HG02885 (cell line): Measurements from ENCODE around the gene PTN.

Experiments used
- ATAC-seq: cut with Tn5 transposase; IDR thresholded peaks from one replicate; pipeline ENCODE4 v1.9.1; 2021; ENCODE audit warnings: mild to moderate bottlenecking; ENCODE audit not compliant: unreplicated experiment, poor library complexity

The PTN gene

DNA sequence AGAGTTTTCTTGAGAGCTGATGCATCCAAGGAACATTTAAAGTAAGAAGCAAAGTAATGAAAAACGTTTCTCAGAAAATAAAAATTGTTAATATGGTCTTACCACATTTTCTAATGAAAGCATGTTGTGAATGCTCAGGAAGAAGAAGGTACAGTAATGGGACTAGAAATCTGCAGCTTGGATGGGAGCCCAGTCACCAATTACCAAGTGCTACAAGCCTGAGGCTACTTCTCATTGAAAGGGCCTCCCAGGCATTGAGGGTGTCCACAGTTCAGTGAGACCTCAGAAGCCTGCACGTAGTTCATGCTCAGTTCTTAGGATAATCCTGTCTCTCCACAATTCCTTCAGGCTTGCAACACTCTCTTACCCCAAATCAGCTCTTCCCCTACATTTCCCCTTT lies 17.6 kb downstream of the PTN start:
- ATAC-seq = no peak

DNA sequence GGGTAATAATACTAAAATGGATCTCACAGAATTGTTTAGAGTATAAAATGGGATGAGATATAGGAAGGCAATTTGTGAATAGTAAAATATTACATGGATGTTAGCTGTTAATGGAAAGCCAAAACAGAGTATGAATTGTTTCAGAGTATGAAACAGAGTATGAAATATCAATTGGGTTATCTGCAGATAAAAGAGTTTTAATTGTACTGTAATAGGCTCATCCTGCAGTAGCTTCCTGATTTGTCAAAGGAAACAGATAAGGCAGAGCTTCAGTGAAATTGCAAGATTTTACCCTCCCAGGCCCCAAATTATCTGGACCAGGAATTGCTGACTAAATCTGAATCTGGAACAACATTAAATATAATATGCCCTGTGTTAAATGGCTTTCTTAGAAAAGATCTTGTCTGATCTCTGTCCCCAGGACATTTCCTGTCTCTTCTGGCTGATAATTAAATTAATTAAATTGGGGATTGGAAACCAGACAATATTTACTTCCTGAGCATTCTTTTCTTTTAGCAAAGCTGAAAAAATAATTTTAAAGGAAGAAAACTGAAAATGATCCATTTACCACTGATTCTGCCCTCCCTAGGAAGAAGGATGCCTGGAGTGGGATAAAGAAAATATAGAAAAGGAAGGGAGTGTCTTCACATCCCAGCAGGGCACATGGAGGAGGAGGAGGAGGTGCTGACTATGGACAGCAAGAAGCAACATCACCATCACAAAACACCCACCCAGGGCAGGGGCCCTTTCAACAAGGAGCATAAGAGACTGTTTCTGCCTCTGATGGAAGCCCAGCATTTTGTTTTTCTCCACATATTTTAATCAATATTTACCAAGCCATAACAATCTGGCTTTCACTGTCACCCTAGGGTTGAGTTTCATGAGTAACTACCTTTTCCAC lies 18.5 kb downstream of the PTN start:
- no peak for ATAC-seq

DNA sequence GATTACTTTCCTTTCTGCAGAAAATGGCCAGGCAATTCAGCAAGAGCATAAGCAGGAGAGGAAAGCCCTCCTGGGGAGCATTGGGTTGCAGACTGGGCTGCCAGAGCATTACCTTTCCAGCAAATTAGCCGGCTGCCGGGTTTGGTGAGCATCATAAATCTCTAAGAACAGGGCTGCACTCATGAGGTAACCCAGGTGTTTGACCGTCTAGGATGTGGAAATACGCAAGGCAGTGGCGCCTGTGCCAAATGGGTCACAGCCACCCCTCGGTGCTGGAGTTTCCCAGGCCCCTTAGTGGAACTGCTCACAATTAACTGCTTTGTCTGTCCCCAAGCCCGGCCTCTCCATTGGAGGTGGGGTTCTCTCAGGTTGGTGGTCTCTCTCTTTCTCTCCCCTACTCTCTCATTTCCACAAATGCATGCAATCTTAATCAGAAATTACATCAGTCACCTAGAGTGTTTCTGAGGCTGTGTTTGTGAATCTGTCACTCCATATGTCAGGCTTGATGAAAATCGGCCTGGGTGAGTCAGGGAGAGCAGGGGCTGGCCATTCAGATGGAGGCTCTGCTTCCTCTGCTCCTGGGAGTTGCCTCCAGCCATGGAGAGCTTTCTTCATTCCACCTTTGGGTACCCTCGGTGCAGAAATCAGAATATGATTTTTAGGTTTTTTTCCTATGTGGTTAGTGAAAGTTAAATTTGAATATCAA lies 26.7 kb downstream of the PTN start:
- no peak for ATAC-seq

DNA sequence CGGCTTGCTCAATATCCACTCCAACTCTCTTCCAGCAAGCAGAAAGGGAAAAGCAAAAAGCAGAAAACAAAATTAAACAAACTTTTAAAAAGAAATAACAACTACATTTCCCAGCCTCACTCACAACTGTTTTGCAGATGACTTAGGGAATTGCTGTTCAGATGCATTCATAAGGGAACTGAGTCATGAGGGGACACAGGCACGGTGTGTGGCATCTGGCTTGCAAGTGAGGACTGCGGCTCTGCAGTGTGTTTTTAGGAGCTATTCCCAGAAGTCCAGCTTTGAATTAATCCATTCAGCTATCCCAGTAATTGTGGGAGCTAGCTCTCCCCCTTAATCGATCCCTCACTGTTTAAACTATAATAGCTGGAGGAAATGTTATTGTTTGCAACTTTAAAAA lies 30.3 kb downstream of the PTN start:
- no peak for ATAC-seq

DNA sequence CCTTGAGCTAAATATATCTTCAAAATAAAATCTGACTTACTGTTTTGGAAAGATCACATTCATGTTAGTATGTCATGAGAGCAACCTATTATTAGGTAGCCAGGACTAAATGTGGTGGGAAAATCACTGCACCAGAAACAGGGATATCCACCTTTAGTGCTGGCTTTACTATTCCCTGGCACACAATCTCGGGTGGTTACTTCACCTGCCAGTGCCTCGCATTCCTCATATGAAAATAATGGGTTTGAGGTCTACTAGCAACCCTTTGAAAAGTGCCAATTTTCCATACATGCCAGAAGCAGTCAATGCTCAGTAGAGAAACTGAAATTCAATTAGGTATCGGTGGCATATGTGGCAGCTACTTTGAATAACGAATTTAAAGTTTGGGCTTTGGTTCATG lies 36.8 kb downstream of the PTN start:
- ATAC-seq = no peak

DNA sequence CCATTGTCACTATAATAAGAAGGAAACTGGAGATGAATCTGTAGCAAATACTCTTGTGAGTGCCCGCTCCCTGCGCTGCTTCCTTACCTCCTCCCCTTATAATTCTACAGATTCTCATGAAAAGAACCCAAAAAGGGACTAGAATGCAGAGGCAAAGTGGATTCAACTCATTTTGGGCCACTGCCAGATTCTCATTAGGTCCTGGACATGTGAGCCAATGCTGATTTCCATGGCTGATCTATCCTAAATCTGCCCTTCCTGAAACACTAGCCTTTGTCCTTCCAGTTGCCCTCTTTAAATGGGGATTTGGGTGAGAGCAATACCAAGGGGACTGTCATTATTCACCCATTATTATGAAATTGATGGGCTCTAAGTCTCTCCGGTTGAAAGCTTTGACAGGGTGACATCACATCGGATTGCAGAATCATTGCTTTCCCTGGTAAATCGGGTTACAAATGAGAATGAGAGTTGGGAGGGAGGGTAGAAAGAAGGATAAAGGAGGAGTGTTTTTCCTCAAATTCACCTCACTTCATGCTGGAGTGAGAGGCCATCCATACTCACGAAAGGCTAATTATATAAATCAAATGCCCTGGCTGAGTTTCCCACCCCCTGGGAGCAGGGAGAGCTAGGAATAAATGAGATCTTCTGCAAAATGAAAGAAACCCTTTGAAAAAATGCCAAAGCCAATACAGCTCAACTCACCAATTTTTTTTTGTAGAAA lies 37.5 kb downstream of the PTN start:
- ATAC-seq = no peak

DNA sequence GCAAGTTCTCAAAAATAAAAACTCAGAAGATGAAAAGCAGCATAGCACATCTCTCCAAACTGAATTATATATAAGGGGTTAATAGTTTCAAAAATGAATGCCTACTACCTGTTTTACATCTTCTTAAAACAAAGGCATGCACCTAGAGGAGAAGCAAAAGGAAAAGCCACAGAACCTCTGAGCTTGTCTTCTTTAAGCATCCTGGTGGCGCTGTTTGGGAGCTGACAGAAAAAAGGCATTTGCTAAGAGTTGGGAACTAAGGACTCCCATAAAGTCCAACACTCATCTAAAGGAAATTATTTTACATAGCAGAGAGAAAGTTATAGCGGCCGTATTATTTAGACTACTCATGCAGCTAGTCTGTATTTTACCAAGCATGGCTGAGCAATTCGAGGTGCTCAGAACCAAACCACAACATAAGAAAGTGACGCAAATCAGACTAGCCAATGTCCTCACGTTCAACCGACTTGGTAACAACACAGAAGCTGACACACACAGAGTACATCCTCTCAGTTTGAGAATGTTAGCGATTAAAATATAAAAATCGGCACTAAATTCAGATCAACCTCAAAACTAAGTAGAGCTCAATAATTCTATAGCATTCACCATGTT lies 38.8 kb downstream of the PTN start:
- ATAC-seq = no peak

DNA sequence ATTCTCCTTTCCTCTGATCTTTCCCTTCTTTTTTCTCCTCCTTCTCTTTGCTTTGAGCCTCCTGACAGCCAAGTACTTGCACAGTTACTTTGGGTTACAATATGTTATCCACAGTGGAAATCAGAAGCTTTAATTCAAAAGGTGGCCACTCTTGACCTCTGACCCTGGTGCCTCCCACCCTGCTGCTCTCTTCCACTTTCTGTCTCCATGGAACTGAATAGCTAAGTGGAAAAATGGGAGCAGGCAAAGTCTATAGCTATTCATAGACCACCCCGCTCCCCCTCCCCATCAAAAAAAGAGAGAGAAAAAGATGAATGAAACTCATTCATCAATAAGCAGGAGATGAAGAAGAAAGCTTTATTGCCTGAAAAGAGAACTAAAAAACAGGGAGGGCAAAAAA lies 39.4 kb downstream of the PTN start:
- ATAC-seq = no peak

DNA sequence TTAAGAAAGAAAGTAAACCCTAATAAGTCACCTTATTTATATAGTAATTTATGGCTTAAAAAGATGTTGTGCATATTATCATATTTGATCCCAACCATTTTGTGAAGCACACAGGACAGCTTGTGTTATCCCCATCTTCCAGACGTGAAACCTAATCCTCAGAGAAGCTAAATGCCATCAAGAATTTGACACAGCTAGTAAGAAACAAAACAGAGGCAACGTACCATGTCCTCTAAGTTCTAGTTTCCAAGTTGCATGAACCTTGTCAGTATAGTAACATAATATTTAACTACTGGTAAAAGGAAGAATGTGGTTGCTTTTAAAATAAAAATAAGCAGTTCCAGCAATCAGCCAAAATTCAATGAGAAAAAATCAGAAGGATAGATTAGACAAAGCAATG lies 41.5 kb downstream of the PTN start:
- ATAC-seq = no peak

DNA sequence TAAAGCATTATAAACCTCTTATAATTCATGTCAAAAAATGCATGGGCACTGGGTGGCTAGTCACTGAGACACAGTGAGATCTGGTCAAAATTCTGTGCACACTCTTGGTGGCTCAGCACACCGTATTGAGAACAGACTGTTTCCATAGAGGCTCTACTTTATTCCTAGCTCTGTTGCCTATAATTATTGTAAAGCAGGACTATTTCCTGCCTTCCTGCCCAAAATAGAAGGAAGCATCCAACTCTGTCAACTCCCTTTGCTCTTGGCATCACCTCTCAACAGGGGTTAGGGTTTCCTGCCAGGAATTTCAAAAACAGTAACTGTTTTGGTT lies 45.1 kb downstream of the PTN start:
- ATAC-seq = no peak

DNA sequence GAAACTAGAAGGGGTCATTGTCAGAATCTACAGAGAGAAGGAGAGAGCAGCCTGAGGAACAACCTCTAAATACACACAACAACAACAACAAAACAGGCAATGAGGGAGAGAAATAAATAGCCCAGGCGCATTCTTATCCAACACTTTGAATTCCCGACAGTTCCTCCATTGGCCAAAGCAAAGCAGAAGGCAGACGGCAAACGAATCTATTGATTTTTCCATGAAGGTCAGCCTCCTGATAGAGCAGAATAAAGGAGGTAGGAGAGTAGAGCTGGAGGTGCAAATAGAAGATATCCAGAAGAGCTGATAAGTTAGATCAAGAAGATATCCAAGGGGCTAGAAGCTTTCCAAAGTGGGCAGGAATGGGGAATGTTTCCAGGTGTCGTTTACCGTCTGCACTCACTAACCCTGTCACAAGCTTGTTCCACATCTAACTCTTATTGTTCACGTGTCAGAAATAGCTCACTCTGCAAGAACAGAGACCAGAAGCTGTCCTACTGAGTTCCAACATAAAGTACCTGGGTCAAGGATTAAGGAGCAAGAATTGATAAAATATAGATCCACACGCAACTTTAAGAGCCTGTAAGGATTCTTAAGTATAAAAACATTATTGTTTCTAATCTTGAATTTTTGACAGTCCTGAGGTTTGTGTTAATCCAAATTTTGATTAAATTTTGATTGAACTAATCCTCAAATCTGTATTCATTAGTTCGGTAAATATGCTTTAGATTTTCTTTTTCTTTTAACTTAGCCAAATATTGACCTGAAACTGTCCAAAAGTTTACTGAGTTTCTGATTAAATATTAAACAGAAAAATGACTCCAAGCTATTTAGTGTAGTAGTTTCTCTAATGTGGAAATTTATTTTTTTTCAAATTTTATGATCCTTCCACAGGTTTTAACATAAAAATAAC lies 45.7 kb downstream of the PTN start:
- ATAC-seq = no peak

DNA sequence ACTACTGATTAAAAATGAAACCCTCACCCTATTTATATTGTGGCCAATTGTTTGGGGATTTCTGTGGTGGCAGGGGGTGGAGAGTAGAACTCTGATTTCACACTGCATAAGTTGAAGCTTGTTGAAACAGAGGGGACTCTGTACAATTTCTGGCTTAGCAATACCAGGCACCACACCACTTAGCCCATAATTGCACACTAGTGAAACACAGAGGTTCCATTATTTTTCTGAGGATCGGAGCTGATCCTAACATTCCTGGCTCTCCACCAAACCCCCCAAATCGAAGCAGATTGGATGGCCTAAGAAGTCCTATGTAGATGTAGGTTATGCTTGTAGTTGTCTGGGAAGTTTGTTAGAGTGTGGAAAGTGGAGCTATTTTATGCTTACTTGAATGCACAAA lies 47.0 kb downstream of the PTN start:
- no peak for ATAC-seq

DNA sequence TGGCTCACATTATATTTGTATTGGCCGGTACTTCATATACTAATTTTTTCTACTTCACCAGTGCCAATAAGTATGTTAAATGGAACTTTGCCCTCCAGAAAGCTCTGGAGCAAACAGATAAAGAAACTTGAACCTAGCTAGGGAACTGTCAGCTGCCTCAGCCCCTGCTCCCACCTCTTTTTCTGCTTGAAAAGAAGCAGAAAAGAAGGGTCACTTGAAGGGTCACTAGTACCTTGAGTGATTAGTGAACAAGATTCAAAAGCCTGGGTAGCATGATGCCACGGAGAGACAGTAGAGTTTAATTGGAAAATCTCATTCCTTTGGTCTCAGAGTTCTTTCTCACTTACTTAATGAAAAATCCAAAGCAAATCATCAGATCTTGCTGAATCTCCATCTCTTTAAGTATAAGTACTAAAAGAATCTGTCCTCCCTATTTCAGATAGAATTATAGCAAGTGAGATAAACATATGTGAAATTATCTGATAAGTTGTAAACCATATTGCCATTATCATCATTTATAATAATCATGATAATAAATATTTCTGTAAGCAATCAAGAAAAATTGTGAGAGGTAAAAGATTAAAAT lies 47.7 kb downstream of the PTN start:
- no peak for ATAC-seq

DNA sequence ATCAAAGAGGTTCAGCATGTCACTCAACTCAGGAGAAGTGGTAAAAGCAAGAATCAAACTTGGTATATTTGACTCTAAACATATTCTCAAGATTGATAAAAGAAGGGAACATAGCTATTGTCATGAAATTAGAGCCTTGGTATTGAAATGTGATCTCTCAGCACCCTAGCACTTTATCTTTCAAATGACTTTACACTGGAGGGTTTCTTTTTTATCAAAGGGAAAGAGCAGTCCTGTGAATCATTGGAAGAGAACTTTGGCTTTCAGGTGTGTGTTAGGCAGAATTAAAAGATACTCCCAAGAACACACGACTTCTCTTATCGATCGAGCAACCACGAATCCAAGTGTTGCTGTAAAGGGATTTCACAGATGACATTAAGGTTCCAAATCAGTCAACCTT lies 54.4 kb downstream of the PTN start:
- ATAC-seq = no peak

DNA sequence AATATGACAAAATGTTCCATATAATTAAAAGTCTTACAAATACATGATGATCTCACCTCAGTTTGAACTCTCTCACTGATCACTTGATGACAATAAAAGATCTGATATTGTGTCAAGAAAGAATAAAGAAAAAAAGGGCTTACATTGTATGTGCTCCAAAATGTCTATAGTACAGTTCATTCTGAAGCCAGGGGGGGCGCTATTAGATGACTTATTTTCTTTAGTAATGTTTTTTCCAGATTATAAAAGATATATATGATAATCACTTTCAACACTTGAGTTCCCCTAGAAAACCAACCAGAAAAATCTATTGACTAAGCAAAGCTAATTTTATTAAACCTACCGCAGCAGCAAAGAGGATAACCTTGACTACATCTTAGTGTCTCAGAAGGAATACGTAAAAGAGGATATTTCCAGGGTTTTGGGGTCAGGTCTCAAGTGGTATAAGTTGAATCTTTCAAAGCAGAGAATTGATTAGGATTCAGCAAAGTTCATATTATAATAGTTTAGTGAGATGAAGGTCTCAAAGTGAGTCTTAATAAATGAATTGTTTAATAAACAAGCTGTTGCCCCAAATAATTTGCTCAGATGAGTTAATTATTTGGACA lies 55.8 kb downstream of the PTN start:
- ATAC-seq = no peak

DNA sequence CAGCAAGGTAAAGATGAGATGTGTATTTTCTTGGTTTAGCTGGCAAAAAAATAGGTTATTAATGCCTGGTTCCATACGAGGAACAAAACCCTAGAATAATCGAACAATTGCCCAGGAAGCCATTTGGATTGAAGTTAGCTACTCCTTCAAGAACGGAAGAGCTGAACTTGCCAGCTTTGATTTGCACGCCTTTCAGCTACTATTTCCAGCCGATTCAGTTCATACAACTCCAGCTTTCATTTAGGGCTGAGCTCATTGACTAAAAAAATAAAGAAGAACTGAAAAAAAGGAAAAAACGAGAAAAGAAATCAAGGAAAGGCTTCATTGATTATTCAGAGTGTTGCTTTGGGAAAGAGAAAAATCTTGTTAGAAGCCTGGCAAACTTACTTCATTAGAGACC lies 60.4 kb downstream of the PTN start:
- ATAC-seq = no peak

DNA sequence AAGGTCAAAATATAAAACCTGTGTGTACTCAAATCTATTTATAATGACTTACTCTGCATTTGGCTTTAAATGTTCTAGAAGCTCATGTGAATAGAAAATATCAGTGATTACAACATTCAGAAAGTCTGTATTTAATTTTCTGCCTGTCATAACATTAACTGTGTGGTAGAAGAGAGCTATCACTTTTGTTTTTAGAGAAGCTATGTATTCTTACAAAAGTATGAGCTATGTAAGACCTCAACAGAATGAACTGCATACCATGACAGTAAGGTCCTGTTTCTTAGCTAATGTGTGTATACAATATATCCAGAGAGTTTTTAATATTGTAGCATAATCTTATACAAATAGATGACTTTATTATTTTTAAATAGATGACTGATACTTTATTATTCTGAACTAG lies 61.5 kb downstream of the PTN start:
- ATAC-seq = no peak

DNA sequence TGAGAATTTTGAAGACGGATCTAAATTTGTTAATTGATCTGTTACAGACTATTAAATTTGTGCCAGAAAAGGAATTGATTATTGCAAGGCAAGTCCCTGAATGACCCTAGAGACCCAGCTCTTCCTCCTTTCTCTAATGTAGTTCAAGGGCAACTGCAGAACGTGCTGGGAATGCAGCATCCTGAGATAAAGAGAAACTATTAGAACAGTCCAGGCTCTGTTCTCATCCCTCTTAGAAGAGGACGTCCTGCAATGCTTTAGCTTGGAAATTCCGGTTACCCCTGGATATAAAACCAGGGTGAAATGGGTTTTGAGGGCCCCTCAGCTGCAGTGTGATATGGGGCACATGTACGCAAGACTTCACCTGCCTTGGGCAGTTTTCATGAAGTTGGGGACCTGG lies 67.3 kb downstream of the PTN start:
- no peak for ATAC-seq

DNA sequence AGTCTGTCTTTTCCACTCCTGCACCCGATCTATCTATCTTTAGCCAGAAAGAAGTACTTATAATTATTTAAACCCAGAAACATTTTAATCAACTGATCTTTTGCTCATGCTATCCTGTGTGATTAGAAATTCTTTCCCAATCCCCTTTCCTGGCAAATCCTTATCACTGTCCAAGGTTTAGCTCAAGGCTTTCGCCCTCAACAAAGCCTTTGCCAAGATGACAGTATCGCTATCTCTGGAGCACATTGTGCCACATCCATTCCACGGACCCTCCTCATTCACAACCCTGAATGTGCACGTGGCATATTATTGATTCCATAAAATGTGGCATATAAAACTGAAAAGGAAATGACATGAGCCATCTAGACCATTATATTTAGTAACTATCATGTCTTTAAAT lies 71.3 kb downstream of the PTN start:
- ATAC-seq = no peak
